ENCODE measurements around the gene UCP1.

The UCP1 gene, protein sequence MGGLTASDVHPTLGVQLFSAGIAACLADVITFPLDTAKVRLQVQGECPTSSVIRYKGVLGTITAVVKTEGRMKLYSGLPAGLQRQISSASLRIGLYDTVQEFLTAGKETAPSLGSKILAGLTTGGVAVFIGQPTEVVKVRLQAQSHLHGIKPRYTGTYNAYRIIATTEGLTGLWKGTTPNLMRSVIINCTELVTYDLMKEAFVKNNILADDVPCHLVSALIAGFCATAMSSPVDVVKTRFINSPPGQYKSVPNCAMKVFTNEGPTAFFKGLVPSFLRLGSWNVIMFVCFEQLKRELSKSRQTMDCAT

GRCh38 chr4:140568507-140569306 lies at the start of gene UCP1:
Gene UCP1, minus strand, starts transcription at chr4:140568961. Its CDS starts 232 bp downstream, at chr4:140568729.
- DNase-seq (ENCODE audit: low read depth in 2 of 2) = no peak

GRCh38 chr4:140617499-140618248 lies 48.9 kb upstream of the UCP1 start:
- no peak for DNase-seq (ENCODE audit: low read depth in 2 of 2)

- no peak for DNase-seq (ENCODE audit: low read depth in 2 of 2)
Observed at GRCh38 chr4:140615451-140615850, 46.7 kb upstream of the UCP1 start.

DNA sequence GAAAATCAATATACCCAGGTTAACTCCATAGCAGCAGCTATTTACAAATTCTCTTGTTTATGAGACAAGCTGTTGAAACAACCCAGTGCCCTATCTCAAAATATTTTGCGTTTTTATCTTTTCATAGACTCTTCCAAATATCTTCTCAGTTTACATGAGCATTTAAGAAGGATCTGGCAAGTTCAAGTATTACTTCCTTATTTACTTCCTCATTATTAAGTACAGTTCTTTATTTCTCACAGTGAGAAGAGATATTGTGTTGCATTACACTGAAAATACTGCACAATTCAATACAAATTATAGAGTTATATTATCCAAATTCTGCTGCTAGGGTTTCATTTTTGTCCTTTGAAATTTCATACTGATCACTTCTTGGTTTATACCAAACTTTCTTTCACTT lies 43.6 kb upstream of the UCP1 start:
- DNase-seq (ENCODE audit: low read depth in 2 of 2) = no peak

- no peak for DNase-seq (ENCODE audit: low read depth in 2 of 2)
Observed at GRCh38 chr4:140611854-140612253, 43.1 kb upstream of the UCP1 start.

GRCh38 chr4:140609548-140610425 lies 41.0 kb upstream of the UCP1 start:
- DNase-seq (ENCODE audit: low read depth in 2 of 2) = no peak

DNA sequence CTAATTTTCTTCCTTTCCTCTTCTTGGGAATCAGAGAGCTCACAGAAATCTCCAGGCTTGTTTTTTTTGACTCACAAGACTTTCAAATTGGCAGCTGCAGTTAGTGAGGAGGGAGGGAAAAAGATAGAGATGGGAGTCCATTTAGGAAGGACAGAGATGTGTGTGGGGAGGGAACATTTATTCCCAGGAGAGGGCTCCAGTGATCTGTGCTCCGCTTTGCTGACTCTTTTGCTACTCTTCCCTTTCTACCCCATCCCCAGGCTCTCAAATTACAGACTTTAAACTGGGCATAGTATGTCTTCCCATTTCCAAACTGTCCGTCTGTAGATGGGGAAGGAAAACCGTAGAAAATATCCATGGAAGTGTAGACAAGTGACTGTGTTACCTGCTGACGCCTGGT lies 39.1 kb upstream of the UCP1 start:
- no peak for DNase-seq (ENCODE audit: low read depth in 2 of 2)

GRCh38 chr4:140604544-140604943 lies 35.8 kb upstream of the UCP1 start:
- DNase-seq (ENCODE audit: low read depth in 2 of 2) = no peak

- DNase-seq (ENCODE audit: low read depth in 2 of 2) = no peak
Observed at GRCh38 chr4:140603286-140603685, 34.5 kb upstream of the UCP1 start.

DNA sequence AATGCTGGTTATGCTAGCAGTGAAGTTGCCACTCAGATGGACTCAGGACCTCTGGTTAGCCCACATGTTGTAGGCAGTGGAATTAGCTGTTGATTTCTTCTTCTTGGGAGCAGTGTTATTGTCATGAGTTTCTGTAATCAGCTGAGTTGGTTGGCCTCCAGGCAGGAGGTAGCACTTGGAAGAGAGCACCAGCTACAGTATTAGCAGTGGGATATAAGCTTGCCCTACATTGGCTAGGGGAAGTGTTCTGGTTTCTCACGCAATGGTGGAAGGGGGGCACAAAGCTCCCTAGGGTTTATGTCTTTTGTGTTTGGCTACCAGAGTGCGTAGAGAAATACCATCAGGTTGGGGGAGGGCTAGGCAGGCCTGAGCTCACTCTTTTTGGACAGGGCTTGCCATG lies 34.0 kb upstream of the UCP1 start:
- no peak for DNase-seq (ENCODE audit: low read depth in 2 of 2)

GRCh38 chr4:140600408-140600807 lies 31.6 kb upstream of the UCP1 start:
- DNase-seq (ENCODE audit: low read depth in 2 of 2) = no peak

- no peak for DNase-seq (ENCODE audit: low read depth in 2 of 2)
Observed at GRCh38 chr4:140595065-140595464, 26.3 kb upstream of the UCP1 start.

GRCh38 chr4:140584439-140584838 lies 15.7 kb upstream of the UCP1 start:
- DNase-seq (ENCODE audit: low read depth in 2 of 2) = no peak

GRCh38 chr4:140581078-140581477 lies 12.3 kb upstream of the UCP1 start:
- DNase-seq (ENCODE audit: low read depth in 2 of 2) = no peak

DNA sequence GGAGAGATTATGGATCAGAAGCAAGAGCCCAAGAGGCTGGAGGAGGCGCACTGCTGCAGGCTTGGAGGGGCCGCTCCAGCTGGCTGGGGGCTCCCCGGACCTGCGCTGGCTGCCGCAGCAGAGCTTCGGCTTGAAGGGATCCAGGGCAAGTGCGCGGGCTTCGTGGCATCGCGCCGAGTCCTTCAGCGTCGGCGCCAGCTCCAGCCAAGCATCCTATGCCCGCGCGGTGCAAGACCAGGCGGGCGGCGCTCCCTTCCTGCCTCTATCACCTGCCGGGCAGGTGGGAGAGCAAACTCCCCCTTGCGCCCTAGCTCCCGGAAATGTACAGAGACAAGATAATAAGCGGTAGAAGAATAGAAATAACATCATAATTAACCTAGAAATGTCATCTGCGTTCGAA lies 10.5 kb upstream of the UCP1 start:
- no peak for DNase-seq (ENCODE audit: low read depth in 2 of 2)

- DNase-seq (ENCODE audit: low read depth in 2 of 2) = no peak
Observed at GRCh38 chr4:140575489-140575888, 6.7 kb upstream of the UCP1 start.

DNA sequence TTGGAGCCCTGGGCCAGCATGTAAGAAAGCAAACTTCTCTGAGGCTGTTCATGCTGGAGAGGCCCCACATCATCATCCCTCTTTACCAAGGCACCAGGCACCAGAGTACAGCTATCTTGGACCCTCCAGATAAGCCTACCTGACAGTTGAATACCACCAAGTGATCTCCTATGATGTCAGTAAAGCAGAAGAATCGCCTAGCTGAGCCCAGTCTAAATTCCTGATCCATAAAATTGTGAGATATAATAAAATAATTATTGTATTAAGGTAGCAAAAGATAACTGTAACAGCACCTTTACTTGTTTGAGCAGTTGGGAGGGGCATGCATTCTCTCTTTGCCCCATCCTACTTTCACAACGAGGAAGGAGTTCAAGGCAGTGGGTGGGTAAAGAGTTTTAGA lies 2.9 kb upstream of the UCP1 start:
- no peak for DNase-seq (ENCODE audit: low read depth in 2 of 2)

DNA sequence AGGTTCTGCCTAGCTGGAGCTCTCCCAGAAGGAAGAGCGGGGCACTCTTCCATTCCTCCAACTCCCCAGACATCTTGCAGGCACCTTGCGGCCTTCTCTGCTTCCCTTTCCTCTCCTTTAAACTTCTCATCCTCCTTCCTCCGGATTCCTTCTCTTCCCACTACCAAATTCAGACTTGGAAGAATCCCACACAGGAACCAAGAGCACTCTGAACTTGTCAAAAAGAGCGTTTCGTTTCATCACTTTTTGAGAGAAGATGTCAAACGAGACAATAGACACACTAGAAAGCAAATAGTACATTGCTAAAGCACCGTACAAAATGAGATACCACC lies 512 bp upstream of the UCP1 start:
- no peak for DNase-seq (ENCODE audit: low read depth in 2 of 2)

DNA sequence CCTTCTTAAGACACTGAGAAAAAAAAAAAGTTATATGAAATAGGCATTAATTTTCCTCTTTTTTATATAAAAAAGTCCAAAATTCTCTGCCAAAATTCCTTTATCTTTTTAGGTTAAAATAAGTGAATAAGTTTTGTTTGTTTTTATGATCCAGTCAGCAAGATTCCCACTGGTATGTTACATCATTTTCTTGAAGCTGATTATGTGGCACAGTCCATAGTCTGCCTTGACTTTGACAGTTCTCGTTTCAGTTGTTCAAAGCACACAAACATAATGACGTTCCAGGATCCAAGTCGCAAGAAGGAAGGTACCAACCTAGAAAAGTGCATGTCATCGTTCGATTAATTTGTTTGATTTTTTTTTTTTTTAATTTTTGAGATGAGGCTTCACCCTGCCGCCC lies 9.1 kb downstream of the UCP1 start:
- DNase-seq (ENCODE audit: low read depth in 2 of 2) = no peak

DNA sequence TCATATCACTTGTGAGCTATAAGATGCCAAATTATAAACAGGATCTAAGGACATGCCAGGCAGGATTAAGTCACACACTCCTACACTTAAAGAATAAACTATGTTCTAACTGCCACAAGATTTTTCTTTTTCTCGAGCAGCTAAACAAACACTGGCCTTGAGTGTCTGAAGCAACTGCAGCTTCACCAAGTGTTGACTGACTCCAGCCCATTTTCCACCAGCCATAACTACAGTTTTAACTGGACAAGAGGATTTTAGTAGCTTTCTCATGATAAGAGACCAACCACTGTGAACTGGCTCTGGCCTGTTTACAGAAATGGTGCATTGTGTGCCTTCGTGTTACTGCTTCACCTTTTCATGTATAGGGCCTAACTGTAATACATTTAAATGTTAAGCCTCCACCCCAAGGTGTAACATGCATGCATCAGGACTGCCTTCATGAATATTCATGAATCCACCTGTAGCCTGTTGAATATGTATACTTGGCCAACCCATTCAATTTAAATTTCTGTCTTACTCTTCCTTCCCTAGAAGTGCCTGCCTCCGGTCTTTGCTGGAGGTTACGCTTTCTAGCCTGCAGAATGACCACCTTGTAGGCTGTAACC lies 10.8 kb downstream of the UCP1 start:
- DNase-seq (ENCODE audit: low read depth in 2 of 2) = no peak

DNA sequence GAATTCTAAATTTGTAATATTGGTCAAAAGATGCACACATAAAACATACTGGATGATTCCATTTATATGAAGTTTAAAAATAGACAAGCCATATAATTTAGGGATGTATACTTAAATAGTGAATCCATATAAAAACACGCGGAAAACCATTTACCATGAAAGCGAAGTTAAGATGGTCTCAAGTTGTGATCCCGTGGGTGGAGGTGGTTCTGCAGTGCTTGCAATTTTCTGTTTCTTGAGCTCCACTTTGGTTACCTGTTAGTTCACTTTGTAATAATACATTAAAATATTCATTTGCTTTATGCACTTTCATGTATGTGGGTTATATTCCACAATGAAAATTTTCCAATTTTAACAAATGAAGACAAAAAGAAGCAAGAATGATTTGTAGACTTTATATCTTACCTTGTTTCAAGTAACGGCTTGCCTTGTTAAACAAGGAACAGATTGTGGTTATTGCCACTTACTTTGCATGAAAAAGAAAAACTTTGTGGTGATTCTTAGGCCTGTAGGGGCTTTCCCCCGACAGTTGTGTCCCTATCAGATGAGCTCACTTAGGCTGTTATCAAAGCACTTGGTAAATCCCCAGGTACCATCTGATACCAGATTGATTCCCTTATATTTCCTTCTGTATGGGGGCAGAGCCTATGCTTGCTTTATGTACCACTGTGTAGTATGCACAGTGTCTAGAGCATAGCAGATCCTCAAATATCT lies 12.2 kb downstream of the UCP1 start:
- DNase-seq (ENCODE audit: low read depth in 2 of 2) = no peak

All from stimulated activated CD4-positive, alpha-beta T cell treated with anti-CD3 and anti-CD28 coated beads, Interleukin-1b, Interleukin-23, amount 100 ng/mL, for 4 hours (primary cell).